GM19239 (cell line): ENCODE data around the gene GDPD5.
A peak's percentile ranks its signal among the peaks of the same experiment; 100 is the strongest.

Experiments used
- DNase-seq: peaks from one replicate; pipeline ENCODE4 v3.0.0; 2011; ENCODE audit warnings: low spot score; ENCODE audit not compliant: insufficient read length
- FAIRE-seq: peaks from 2 replicates; lab custom pipeline; 2011; peaks lifted over from hg19 to GRCh38; lab: Jason Lieb, UNC

The GDPD5 gene

DNA sequence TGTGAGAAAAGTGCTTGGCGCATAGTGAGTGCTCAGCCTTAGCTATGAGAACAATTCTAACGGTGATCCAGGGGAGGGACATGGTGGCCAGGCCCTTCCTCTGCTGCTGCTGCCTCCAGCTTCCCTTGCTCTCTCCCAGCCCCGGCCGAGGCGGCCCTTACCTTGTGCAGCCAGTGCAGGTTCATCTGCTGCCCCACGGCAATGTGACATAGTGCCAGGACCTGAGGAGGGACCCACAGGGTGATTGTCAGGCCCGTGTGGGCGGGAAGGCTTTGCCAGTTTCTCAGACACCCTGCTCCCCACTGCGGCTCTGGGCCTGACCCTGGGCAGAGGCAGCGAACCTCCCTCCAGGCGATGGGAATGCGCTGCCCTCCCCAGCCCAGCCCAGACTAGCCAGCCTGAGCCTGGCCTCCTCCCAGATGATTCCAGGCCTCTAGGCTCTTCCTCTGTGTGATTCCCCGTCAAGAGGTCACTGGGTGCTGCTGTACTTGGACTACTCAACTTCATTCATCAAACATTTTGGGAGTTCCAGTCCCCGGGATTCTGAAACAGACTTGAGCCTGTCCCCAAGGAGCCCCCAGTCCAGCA lies 69.1 kb downstream of the GDPD5 start:
- no peak for FAIRE-seq
- DNase-seq: no peak

DNA sequence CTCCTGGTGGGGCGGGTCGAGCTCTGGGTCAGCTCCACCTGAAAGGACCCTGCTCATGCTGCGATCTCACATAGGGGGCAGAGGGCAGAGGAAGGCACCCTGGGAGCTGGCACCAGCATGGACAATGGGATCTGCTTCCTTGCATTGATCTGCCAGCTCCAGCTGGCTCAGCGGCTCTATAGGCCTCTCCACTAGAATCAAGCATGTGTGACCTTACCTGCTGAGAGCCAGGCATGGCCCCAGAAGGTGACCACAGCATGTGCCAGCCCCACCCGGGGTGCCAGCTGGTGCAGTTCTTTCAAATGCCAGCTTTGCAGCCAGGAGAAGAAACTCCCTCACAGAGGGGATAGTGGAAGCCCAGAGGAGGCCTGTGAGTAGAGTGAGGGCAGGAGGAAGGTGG lies 70.8 kb downstream of the GDPD5 start:
- DNase-seq: no peak
- FAIRE-seq: no peak

GRCh38 chr11:75453916-75454655 lies 71.7 kb downstream of the GDPD5 start:
- DNase-seq (no peak), FAIRE-seq (no peak)

GRCh38 chr11:75450826-75451821 lies 74.6 kb downstream of the GDPD5 start:
- DNase-seq (no peak), FAIRE-seq (no peak)

DNA sequence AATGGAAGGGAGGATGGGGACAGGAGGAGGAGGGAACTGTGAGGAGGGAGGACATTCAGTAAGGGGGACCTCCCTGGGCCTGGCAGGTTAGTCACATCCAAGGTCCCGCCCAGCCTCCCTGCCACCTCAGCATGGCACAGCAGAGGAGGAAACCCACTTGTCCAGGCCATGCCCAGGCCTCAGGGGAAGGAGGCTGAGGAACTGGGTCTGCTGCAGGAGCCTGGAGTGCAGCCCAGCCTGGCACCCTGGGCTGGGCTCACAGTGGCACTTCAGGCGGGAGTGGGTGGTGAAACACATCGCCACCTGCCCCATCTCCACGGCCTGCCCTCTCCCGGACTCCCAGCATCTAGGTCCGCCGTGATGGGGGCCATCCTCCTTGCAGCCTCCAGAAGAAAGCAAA lies 75.5 kb downstream of the GDPD5 start:
- DNase-seq: no peak
- no peak for FAIRE-seq

DNA sequence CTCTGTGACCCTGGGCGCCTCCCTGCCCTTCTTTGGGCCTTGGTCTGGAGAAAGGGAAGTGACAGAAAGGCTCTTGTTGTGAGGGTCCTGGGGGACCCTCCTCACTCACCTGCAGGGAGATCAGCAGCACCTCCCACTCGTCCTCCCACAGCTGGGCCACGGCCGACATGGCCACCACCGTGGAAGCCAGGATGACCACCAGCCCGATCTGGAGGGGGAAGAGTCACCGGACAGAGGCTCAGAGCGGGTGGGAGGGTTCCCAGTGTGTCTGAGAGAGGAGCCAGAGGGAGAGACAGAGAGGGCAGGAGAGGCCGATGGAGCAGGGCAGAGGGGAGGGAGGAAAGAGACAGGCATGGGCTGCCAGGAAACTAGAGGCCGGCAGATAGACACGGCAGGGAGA lies 76.0 kb downstream of the GDPD5 start:
- no peak for FAIRE-seq
- no peak for DNase-seq

- DNase-seq (no peak), FAIRE-seq (no peak)
These were observed 76.5 kb downstream of the GDPD5 start for GRCh38 chr11:75449271-75449670.

- no peak for DNase-seq
- FAIRE-seq: no peak
These were observed 78.3 kb downstream of the GDPD5 start for GRCh38 chr11:75447415-75447814.

DNA sequence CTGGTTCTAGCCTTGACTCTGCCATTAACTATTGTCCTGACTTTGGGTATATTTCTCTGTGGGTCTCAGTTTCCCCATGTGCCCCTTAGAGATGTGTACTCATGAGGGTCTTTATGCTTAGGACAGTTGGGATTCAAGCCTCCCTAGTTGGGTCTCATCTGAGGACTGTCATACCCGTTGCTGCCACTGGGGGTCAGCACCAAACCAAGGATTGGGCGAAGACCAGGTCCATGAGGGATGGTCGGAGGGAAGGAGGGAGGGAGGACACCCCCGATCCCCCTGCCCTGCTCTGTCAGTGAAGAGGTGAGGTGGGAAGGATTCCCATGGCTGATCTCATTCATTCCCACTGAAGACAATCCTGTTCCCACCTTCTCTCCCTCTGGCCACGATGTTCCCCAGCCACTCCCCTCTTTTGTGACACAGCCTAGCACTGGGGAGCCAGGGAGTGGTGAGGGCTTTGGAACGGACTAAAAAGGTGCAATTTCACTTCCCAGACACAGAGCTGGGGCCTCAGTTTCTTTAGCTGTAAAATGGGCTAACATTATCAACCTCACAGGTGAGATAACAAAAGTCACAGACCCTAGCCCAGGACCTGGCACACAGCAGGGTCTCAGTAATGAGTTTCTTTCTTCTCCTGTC lies 80.3 kb downstream of the GDPD5 start:
- FAIRE-seq (peak; percentile 97), DNase-seq (peak; percentile 87)

GRCh38 chr11:75443043-75443442 lies 82.7 kb downstream of the GDPD5 start:
- FAIRE-seq (no peak), DNase-seq (no peak)

DNA sequence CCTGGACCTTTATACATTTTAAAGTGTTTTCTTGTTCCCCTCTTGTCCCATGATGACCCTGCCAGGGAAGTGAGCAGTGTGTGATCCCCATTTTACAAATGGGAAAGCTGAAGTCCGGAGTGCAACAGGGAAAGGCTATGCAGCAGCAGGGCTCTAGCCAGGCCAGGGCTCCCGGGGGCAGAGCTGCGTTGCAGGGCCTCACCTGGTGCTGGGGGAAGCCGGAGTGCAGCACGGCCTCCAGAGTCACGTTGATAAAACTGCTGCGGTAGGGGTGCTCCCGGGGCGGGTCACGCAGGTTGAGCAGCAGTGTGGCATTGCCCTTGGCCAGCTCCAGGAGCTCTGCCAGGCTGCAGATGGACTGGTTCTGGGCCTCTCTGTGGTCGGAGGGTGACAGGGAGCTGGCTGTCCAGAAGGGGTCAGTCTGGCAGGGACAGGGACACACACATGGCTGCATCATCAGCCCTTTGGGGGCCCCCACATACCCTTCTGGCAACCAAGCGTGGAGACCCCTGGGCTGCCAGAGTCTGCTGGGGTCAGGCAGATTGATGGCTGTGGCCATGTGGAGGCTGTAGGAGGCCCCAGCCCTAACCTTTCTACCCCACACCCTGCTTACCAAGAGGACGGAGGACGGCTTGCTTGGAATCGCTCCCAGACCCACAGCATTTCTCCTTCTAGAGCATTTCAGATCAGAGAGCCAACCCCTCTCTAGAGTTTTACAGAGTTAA lies 83.4 kb downstream of the GDPD5 start:
- DNase-seq (no peak), FAIRE-seq (no peak)

- no peak for FAIRE-seq
- no peak for DNase-seq
These were observed 84.0 kb downstream of the GDPD5 start for GRCh38 chr11:75441804-75442132.

DNA sequence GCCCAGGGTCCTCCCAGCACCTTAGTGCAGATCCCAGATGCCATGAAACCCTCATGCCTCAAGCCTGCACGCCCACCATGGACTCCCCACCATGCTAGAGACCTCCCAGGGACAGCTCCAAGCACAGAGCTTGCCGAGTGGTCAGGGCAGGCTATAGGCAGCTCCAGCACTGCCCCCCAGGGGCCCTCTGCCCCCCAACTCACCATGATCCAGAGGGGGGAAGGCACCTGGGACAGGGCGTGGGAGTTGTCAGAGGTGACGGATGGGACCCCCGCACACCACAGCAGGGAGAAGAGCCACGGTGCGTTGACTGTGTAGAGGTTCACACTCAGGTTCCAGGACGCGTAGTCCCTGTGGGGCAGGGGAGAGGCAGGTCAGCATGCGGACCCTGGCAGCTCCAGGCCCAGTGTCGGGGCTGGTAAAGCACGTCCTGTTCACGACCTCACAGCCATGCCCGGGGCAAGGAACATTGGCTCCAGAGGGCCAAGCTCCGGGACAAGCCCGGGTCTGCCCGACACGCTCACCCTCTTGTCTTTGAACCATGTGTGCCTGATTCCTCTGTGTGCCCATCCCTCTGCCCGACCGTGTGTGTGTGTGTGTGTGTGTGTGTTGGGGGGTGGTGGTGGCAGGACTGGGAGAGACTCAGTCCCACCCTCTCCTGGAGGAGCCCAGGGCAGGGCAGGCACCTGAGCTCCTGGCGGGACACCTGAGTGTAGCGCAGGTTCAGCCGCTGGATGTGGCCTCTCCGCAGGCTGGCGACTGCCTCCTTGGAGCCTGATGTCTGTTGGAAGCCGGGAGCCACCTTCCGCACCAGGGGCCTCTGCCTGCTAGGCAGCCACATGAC lies 84.6 kb downstream of the GDPD5 start:
- no peak for FAIRE-seq

DNA sequence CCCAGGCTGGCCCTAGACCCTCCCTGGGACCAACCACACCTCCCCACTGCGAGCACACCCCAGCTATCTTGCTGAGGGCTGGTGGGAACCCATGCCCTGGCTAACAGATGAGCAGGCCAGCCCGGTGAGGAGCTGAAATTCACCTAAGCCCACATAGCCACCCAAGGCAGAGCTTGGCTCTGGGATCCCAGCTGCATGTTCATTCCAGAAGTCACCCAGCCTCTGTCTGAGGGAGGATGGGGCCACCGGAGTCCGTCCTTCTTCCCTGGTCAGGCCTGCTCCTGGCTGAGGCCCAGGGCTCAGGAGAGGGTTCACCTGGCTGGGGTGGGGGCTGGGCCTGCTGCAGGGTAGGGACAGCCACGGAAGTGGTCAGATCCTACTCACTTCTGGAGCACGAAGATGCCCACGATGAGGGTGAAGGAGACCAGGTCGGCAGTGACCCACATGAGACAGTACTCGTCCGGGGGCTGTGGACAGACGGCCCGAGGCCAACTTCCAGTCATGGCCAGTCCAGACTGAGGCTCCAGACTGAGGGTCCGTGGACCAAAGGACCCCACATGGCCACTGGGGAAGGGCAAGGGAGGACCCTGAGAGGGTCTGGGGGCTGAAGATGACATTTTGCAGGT lies 86.1 kb downstream of the GDPD5 start:
- FAIRE-seq (no peak), DNase-seq (no peak)

More for the DNA sequence above, 84.6 kb downstream of the GDPD5 start:
- no peak for DNase-seq

GRCh38 chr11:75439026-75439425 lies 86.7 kb downstream of the GDPD5 start:
- no peak for FAIRE-seq

DNA sequence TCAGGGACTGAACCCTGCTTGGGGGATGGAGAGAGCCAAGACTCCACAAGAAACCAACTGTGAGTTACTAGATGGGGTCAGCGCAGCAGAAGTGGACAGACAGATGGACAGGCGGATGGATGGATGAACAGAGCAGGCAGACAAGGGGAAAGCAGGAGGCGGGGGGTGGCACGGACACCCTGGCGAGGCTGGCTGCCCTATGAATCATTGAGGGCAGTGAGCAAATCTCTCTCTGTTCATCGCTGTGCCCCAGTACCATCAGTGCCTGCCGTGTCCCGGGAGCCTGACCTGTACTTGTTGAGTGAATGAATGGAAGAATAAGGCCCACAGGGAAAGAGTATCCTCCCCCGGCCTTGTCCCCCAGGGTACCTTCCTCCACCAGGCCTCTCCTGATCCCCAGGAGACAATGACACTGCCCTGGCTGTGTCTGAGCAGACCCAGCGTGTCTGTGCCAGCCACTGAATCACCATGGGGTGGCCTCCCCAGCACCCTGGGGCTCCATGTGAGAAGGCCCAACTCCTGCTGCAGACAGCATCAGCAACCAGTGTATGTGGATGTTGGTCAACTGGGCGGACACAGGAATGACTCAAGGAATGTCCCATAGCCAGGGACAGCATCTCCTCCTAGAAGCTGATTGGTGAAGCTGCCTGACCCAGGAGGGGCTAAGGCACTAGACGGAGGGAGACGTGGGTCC lies 87.6 kb downstream of the GDPD5 start:
- FAIRE-seq (no peak), DNase-seq (no peak)

More at GRCh38 chr11:75439026-75439425, 86.7 kb downstream of the GDPD5 start:
- no peak for DNase-seq

GRCh38 chr11:75436806-75437205 lies 88.9 kb downstream of the GDPD5 start:
- FAIRE-seq (no peak), DNase-seq (no peak)

GRCh38 chr11:75435571-75435925 lies 90.2 kb downstream of the GDPD5 start:
- DNase-seq (no peak), FAIRE-seq (no peak)
